LNCAP (cell line): ENCODE data around the gene DUSP10.

Source experiments
- CTCF ChIP-seq: fragments of 450-650 bp; IDR thresholded peaks from 2 replicates; pipeline ENCODE4 v1.5.1; 2017; ENCODE audit warnings: mild to moderate bottlenecking

The DUSP10 gene

GRCh38 chr1:221751226-221751887, 9.5 kb upstream of the DUSP10 start:
- TF ChIP-seq CTCF: no peak

GRCh38 chr1:221748981-221749380, 7.1 kb upstream of the DUSP10 start:
- no peak for TF ChIP-seq CTCF

GRCh38 chr1:221747839-221748238, 6.0 kb upstream of the DUSP10 start:
- no peak for TF ChIP-seq CTCF

GRCh38 chr1:221743416-221744208, 1.7 kb upstream of the DUSP10 start:
- no peak for TF ChIP-seq CTCF

GRCh38 chr1:221742555-221743415, 896 bp upstream of the DUSP10 start:
- TF ChIP-seq CTCF: peak; percentile 46; the same call in 1 of the 2 replicates

GRCh38 chr1:221740993-221741702, 741 bp downstream of the DUSP10 start:
- no peak for TF ChIP-seq CTCF
